ENCODE measurements around the gene GZMB.
"Not testable (repeated sequence)": the region's sequence is repeated elsewhere in the genome, so short reads cannot be mapped to it uniquely, and the experiment has no call there.

GZMB gene, protein sequence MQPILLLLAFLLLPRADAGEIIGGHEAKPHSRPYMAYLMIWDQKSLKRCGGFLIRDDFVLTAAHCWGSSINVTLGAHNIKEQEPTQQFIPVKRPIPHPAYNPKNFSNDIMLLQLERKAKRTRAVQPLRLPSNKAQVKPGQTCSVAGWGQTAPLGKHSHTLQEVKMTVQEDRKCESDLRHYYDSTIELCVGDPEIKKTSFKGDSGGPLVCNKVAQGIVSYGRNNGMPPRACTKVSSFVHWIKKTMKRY

DNA sequence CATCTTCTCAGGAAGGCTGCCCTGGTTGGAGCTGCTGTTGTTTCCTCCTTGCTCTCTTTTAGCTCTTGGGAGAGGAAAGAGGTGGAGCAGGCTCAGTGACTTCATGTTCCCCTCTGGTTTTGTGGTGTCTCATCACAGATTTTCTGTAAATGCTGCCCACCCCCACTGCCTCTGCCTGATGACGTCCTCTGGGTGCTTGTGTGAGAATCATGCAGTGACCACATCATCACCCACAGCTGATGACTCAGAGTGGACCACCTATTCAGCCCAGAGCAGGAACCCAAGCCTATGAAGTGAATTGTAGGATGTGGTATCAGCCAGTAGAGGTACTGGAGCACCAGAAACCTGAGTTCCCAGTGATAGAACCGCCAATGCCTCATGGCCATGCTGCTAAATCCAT, at the start of gene GZMB:
TSS of gene GZMB (minus strand) at position 33 of the 400 bp plus-strand sequence. CDS start at position 3, 30 bp downstream.
- no peak for DNase-seq

DNA sequence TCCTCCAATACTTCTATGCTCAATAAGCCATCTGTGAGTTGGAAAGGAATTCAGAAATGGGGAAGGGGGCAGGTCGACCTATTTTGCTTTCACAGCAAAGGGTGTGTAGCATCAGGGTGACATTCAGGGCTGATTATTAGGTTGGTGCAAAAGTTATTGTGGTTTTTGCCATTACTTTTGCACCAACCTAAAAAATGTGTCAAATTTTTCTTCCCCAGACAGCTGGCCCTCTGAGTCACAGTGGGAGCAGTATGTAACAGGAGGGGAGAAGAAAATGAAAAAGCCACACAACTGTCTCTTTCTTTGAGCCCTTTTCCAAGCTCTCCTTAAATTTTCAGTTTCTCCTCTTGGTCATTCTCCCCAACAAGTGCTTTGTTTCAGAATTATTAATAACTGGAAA, 47.1 kb upstream of the GZMB start:
- DNase-seq: no peak

DNA sequence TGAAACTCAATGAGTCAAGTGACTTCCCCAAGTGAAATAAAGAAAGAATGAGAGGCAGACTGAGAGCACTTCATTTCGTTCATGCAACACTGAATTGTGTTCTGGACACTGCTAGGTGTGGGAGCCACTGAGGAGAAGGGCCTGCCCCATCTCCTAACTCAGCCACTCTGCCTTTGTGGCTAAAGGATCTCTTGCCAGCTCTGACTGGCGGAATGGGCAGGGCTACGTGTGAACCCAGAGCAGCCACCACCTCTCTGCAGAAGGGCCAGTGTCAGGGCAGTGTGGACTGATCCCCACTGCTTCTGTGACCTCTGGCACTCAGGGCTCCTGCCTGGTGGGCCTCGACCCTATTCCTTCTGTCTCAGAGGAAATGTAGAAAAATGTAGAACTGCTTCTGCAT, 46.5 kb upstream of the GZMB start:
- DNase-seq: no peak

DNA sequence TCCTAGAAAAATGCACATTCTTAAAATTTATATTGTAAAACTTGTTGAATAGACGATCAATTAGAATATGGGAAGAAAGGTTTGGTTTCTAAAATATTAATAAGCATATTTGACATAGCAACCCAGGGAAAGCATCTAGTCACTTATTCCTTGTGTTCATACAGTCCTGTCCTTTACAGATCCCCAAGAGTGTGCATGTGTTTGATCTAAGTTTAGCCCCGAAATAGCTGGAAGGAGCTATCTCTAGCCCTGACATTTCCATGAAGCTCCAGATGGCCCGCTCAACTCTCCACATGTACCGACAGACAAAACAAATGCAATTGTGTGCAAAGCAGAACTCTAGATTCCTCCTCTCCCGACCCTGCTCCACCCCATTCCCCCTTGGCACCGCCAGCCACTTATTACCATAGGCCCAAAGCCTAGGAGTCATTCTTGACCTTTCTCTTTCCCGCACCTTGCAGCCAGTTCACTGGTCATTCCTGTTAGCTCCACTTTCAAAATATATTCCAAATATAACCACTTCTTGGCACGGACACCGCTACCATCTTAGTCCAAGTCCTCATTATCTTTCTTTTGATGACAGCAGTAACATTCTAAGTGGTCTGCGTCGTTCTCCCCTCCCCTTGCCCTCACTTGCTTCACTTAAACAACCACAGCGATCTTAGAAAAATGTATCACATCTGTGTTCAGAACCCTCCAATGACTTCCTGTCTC, 45.4 kb upstream of the GZMB start:
- DNase-seq: no peak

DNA sequence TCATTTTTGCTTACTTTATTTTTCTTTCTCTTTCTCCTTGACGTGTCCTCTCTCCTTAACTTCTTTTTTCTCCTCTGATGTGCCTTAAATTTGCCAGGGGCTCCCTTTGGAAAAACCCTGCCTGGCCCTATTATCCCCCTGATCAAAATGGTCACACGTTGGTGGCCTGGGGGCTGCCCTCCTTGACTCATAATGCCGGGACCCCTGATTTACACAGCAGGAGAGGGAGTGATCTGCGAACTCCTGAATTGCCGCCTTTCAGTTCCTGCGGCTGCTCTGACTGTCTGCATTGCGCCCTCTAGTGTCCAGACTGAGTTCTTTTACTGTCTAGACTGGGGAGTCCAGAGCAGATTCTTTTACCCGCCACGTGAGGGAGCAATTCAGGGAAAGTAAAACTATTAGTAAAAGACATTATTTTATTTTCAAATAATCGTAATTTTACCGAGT, 44.8 kb upstream of the GZMB start:
- peak; percentile 10 for DNase-seq

DNA sequence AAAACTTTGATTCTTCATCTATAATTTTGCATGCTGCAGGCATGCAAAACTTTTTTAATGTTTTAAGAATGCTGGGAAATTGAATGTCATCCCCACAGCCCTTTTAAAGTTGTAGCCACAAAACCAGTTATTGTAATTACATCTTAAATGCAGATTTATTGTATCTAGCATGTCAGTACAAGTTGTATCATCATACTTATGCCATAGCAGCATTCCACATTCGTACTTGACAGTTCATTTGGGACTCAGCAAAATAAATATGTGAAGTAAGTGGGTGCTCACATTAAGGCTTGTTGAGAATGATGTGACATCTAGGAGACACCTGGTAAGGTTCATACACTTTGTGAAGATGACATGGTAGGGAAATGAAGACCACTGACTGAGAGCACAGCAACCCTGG, 44.0 kb upstream of the GZMB start:
- DNase-seq: no peak

DNA sequence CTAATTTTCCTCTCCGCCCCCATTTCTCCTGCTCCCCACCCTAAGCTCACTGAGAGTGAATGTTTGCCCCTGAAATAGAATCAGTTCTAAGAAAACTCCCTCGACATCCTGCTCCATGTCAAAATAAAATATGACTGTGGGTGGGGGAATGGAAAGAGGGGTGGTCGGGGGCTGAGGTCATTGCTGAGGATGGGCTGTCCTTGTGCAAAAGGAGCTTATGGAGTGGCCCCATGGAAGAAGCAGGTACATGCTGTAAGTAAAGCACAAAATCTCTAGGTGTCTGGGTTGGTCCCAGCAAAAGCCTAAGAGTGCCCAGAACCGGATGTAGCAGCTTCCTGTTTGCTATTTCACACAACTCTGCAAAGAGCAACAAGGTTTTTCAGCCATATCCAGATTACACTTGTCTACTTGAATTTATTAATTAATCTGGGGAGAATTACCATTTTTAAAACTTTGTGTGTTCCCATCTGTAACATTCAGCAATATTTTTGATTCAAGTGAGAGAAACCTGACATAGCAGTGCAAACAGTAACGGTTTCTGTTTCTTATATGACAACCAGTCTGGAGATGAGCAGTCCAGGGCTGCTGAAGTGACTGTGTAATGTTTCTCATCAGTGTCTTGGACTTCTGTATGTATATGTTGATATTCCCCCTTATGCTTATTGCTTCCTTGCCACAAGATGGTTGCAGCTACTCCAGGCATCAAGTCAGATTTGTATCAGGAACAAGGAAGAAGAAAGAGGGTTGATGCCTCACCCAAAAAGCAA, 40.4 kb upstream of the GZMB start:
- DNase-seq: no peak

DNA sequence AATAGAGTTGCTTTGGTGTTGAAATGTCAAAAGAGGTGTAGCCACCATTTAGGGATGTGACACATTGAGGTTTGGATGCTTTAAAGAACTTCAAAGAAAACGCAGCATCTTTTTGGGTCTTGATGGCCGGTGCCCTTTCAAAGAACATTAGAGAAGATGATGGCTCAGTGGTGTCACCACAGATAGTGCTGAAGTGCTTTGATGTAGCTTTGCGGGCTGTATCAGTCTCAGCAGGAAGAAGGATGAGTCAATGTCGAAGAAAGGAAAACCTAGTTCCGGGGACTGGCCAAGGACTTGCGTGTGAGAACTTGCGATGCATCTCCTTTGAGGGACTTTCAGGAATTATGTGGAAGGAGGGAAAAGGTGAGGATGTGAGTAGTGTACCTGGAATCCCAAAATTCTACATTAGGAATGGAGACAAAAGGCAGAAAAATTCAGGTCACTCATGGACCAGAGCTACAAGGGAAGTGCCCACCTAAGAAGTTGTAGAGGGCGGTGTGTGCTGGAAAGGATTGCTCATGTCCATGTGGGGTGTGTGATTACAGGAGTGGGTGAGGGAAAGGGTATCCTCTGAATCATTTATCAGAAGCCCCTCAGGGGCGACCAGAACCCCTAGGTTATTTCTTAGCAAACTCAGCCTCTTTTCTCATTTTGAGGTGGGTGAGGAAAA, 39.7 kb upstream of the GZMB start:
- no peak for DNase-seq

DNA sequence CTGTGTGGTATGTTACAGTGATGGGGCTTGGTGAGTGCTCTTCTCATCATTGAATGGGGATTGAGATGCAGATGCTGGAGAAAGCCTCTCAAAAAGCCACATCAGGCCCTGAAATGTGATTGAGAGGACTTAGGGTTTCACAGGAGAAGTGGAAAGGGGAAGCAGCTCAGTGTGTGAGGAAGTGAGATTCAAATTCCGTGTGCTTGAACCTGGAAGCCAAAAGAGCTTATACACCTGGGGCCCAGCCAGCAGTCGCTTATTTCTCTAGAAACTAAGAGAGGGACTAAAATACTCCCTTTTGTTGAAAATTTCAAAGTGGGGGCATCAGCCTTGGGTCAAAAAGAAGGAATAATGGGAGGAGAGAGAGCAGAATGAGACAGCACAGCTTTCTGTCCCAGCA, 39.1 kb upstream of the GZMB start:
- no peak for DNase-seq

DNA sequence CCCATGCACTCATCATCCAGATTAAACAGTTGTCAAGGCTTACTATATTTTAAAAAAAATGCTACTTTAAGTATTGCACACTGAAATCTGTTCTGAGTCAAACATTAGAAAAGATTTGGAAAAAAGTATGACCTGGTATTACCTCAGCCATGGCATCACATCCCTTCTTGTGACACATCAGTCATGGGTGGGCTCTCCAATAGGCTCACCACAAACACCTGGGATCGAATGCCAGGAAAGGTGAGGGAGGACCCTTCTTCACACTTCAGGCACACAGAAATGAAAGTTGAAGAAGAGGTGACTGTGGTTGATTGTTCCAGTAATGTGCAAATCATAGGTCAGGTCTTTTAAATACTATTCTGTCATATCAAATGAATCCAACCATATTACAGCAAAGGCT, 36.6 kb upstream of the GZMB start:
- no peak for DNase-seq

DNA sequence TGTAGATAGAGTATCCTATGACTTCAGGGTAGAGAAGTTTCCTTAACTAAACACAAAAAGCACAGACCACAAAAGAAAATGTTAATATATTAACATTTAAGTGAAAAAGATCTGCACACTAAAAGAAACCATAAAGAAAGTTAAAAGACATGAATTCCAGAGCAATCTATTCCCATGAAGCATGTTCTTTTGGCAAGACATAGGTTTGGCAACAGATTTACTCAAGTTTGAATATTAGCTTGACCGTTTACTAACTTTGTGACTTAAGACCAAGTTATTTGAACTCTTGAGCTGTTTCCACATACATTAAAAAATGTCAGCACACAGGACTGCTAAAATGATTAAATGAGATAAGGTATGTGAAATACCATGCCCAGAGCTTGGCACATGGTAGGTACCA, 35.7 kb upstream of the GZMB start:
- DNase-seq: no peak

DNA sequence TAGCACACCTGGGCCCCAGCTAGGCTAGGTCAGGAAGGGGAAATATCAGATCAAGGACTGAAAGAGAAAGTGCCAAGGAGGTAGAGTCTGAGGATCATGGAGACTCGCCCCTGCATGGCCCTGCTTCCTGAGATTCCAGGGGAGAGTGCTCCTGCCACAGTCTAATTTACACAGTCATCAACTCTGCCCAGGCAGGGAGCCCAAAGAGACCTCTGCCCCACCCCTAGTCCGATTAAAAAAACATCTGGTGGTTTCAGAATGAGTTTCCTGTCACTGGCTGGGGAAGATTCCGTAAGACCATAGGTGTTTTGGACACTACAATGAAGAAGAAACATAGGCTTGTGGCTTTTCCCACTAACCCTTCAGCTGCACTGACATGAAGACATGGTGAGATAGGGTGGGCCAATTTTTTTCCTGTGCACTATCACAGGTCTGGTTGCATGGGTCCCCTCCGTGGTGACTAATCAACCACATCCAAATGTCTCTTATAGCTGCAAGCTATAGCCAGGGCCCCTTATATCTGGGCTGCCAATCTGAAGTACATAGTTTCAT, 31.5 kb upstream of the GZMB start:
- no peak for DNase-seq

DNA sequence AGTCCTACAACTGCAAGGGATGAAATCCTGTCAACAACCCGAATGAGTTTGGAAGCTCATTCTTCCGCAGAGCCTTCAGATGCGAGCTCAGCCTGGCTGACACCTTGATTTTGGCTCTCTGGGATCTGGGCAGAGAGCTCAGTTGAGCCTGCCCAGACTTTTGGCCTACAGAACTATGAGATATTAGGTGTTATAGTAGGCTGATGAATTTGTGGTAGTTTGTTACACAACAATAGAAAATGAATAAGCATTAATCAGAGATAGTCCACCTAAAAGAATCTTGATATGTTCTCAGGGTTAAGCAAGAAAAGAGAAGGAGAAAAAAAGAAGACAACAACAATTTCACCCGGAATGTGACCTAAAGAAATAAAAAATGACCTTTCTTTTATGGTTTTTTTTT, 30.4 kb upstream of the GZMB start:
- no peak for DNase-seq

DNA sequence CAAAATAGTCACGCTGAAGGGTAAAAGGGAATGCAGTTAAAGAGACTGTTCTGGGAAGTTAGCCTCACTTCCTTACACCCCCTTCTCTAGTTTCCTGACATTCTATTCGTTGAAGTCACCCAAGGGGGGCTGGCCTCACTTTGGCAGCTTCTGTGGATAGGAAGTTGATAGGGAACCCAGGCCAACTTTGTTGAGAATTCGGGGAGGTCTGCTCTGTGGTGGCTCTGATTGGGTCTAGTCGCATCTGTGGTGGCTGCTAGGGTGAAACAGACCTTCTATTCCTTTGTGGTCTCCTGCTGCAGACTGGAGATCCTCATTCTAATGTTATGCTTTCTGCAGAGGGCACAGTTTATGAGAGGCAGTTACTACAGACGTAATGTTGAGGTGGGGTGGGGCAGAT, 28.8 kb upstream of the GZMB start:
- no peak for DNase-seq

DNA sequence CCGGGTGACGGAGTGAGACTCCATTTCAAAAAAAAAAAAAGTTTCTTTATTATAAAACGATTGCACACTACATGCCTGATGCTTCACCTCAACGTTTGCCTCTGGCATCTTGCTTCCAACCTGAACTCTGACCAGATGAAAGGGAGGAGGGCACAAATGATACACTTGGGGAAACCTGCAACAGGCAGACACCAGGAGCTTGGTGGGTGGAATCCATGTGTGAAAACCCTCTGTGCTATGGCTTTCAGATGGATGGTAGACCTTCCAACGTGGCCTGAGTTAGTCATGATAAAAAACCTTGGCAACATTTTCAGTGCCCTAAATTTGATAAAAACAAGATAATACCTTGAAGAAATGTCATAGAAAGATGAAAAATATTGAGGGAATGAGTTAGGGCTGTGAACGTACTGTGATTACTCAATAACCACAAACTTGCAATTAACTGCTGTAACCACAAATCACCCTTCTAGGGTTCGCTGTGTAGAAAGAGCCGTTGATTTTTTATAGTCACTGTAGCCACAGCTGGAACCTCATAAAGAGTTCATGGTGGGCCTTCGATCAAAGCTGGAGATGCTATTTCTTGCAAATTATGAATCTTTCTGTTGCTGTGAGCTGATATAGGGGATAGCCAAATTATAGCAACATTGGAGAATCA, 26.1 kb upstream of the GZMB start:
- no peak for DNase-seq

DNA sequence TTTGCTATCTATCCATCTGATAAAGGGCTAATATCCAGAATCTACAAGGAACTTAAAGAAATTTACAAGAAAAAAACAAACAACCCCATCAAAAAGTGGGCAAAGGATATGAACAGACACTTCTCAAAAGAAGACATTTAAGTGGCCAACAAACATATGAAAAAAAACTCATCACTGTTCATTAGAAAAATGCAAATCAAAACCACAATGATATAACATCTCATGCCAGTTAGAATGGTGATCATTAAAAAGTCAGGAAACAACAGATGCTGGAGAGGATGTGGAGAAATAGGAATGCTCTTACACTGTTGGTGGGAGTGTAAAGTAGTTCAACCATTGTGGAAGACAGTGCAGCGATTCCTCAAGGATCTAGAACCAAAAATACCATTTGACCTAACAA, 14.4 kb upstream of the GZMB start:
- DNase-seq: not testable (repeated sequence)

DNA sequence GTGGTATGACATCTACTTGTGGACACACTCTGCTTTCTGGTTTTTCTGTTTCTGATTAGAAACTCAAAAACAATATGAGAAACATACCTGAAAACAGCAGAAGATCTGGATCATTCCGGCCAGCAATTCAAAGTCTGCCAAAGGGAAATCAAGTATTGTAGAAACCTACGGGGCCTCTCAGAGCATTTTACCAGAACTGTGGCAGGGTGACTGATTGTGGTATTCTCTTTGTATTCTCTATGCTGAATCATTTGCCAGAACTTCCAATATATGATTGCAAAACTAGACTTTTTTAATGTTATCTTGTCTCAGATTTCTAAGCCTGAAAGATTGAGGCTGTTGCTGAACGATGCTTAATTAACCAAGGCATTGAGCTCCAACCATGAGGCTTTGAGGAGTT, 5.9 kb upstream of the GZMB start:
- DNase-seq: no peak

DNA sequence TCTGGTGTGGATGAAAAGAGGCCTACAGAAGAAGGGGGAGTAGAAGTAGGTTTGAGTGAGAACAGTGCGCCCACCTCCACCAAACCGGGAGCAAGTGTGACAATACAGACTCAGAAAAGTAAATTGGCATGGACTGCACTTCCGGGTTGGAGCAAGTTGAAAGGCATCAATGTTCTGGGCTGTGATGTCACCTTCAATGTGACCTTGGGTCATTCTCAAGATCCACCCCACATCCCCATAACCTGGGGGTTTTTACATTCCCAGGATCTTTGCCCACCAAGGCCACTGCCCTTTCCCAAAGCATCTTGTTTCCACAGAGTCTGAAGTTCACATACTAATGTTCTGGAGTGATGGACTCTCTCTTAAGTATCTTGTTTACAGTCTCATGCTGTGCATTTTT, 5.3 kb upstream of the GZMB start:
- DNase-seq: no peak

DNA sequence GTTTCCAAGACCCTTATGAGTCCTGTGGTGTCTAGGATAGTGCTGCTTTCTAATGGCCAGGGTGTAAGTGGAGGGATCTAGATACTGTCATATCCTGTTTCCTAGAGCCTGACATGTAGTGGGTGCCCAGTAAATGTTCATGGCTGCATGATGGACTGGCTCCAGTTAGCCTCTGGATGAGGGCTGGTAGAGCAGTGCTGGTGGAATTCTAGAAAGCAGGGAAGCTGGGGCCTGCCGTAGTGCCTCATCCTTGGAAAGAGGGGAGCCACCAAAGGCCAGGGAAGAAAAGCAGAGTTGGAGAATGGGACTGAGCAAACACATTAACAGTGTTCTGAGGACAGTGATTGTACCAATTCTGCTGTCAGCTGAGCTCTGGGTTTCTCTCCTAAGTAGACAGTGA, 637 bp downstream of the GZMB start:
- no peak for DNase-seq

DNA sequence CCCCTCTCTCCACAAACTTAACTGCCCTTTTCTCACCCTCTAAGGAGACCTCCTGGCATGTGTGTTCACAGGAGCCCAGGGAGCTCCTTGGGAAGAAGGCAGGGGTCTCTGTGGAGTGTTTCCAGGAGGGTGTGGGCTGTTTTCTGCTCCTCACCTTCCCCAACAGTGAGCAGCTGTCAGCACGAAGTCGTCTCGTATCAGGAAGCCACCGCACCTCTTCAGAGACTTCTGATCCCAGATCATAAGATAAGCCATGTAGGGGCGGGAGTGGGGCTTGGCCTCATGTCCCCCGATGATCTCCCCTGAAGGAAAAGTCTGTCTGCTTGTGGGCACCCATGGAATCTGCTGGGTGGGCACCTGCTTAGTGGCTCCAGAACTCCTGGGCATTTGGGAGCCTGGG, 1.2 kb downstream of the GZMB start:
- DNase-seq: no peak

DNA sequence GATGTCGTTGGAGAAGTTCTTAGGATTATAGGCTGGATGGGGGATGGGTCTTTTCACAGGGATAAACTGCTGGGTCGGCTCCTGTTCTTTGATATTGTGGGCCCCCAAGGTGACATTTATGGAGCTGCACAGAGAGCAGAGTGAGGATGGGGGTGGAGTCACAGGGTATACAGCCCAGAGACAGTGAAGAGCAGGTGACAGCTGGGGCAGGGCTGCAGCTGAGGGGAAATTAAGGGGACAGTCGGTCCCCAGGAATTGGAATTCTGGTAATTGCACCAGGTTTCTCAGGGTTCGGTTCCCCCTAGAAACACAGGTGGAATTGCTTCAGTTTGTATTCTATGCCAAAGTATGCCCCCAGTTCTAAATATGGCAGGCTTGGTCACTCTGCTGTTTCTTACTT, 1.7 kb downstream of the GZMB start:
- DNase-seq: no peak

DNA sequence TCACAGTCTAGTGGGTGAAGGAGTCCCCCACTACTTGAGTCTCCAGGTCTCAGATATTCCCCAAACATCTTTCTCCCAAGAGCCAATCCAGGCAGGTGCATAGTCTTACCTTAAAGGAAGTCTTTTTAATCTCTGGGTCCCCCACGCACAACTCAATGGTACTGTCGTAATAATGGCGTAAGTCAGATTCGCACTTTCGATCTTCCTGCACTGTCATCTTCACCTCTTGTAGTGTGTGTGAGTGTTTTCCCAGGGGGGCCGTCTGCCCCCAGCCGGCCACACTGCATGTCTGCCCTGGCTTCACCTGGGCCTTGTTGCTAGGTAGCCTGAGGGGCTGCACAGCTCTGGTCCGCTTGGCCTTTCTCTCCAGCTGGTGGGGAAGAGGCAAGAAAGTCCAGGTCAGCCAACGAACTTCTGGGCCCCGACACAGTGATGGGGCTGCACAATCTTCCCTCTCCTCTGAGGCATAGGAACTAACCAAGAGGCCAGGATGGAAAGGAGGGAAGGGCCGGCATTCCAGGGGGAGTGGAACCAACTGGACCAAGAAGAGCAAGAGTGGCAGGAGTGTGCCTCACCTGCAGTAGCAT, 2.1 kb downstream of the GZMB start:
- DNase-seq: no peak
